T-helper 1 cell (primary cell): ENCODE data around the gene MRPL17.

ENCODE experiments used
- DNase-seq, 5 donors: peaks; one replicate each; pipeline ENCODE4 v3.0.0-alpha.2; 2012 to 2020

Gene MRPL17

GRCh38 chr11:6632116-6633073 lies 50.7 kb downstream of the MRPL17 start:
- DNase-seq, result no peak

GRCh38 chr11:6631361-6631890 lies 51.7 kb downstream of the MRPL17 start:
- no peak for DNase-seq

GRCh38 chr11:6630632-6631291 lies 52.4 kb downstream of the MRPL17 start:
- no peak for DNase-seq
